Muscle of arm (tissue), 12 donors: ENCODE results near the gene UGT1A6. TPM values are rescaled to one million over a fixed set of nuclear protein-coding genes. Genes with fewer than 3 reads are reported as not detected.

Source experiments
- DNase-seq: peaks from one replicate; pipeline ENCODE4 v3.0.0-alpha.2; 2013
- polyA plus RNA-seq, 12 donors: library from polyadenylated mRNA; unstranded; fragments of 120-200 nt; gene quantifications; one replicate each; pipeline ENCODE4 v1.2.1, GENCODE V29; 2013; ENCODE audit not compliant: insufficient read length in 12 of 12

The UGT1A6 gene
- polyA plus RNA-seq, 12 donors = 0.14 to 0.62 TPM; not detected in 10

- DNase-seq = no peak
These were observed 107.5 kb downstream of the UGT1A6 start for GRCh38 chr2:233800208-233800607.

- no peak for DNase-seq
These were observed 108.9 kb downstream of the UGT1A6 start for GRCh38 chr2:233801357-233802131.

- DNase-seq = no peak
These were observed 109.6 kb downstream of the UGT1A6 start for GRCh38 chr2:233802132-233802815.

- no peak for DNase-seq
These were observed 110.7 kb downstream of the UGT1A6 start for GRCh38 chr2:233803292-233803911.

- no peak for DNase-seq
These were observed 111.3 kb downstream of the UGT1A6 start for GRCh38 chr2:233803994-233804393.

GRCh38 chr2:233807215-233807865, 114.7 kb downstream of the UGT1A6 start:
- DNase-seq = no peak

GRCh38 chr2:233807966-233808935, 115.6 kb downstream of the UGT1A6 start:
- DNase-seq = no peak

GRCh38 chr2:233810385-233810784, 117.7 kb downstream of the UGT1A6 start:
- DNase-seq = no peak

GRCh38 chr2:233811087-233811486, 118.4 kb downstream of the UGT1A6 start:
- DNase-seq = no peak

GRCh38 chr2:233811732-233812131, 119.0 kb downstream of the UGT1A6 start:
- DNase-seq = no peak

GRCh38 chr2:233813236-233814055, 120.8 kb downstream of the UGT1A6 start:
- no peak for DNase-seq

GRCh38 chr2:233814056-233814835, 121.6 kb downstream of the UGT1A6 start:
- DNase-seq = no peak

GRCh38 chr2:233815861-233816260, 123.2 kb downstream of the UGT1A6 start:
- no peak for DNase-seq

- DNase-seq = no peak
These were observed 123.6 kb downstream of the UGT1A6 start for GRCh38 chr2:233816334-233816733.

GRCh38 chr2:233816771-233817170, 124.1 kb downstream of the UGT1A6 start:
- no peak for DNase-seq

GRCh38 chr2:233817361-233817911, 124.7 kb downstream of the UGT1A6 start:
- no peak for DNase-seq

GRCh38 chr2:233817995-233818638, 125.4 kb downstream of the UGT1A6 start:
- DNase-seq = no peak
